Endothelial cell of umbilical vein (primary cell): Measurements from ENCODE around the gene RSF1. TPM values are rescaled to one million over a fixed set of nuclear protein-coding genes. Genes with fewer than 3 reads are reported as not detected.

ENCODE experiments used
- BruUV-seq: library from RNA; stranded (reverse); fragments of 400-500 nt; replicated peaks from 2 replicates; lab custom pipeline; 2021; lab: Mats Ljungman, UMichigan
- CTCF ChIA-PET: fragments of 300-600, 350-600 bp; sonication (Branson Sonifier 250); formaldehyde crosslinking; loops from one replicate; lab custom pipeline; 2021; ENCODE audit warnings: antibody characterized with exemption, inconsistent platforms; lab: Charles Lee
- POLR2A ChIA-PET: fragments of 300-600, 350-600 bp; sonication (Branson Sonifier 250); formaldehyde crosslinking; loops from one replicate; lab custom pipeline; 2021; ENCODE audit warnings: antibody characterized with exemption, inconsistent platforms; lab: Charles Lee
- DNase-seq: peaks from one replicate; pipeline ENCODE4 v3.0.0-alpha.2; 2011; ENCODE audit warnings: low read depth, low spot score
- FAIRE-seq: peaks from 2 replicates; lab custom pipeline; 2011; peaks lifted over from hg19 to GRCh38; lab: Jason Lieb, UNC
- H2AFZ ChIP-seq: 2 replicates; pipeline ENCODE4 v1.6.0; 2012; ENCODE audit warnings: low read depth, low read length, control low read depth, inconsistent platforms
- H3K27ac ChIP-seq: 2 replicates; pipeline ENCODE4 v1.5.1; 2011; ENCODE audit warnings: low read depth, mild to moderate bottlenecking, control low read depth, low read length, moderate library complexity; ENCODE audit not compliant: insufficient read depth
- H3K27me3 ChIP-seq, 2 experiments: 2 replicates each; pipeline versions ENCODE4 v1.6.0 to v1.6.1; 2011; ENCODE audit warnings: low read length in 2 of 2, mixed read lengths in 1 of 2; ENCODE audit not compliant: control insufficient read depth in 2 of 2, insufficient read depth in 2 of 2
- H3K36me3 ChIP-seq, 2 experiments: 2 replicates in 1 of 2; 3 replicates in 1 of 2; pipeline ENCODE4 v1.5.1; 2011; ENCODE audit warnings: low read length in 2 of 2, mild to moderate bottlenecking in 1 of 2, moderate library complexity in 1 of 2; ENCODE audit not compliant: control insufficient read depth in 2 of 2, insufficient read depth in 2 of 2; ENCODE audit errors: extremely low read depth in 1 of 2
- H3K4me1 ChIP-seq: 3 replicates; pipeline ENCODE4 v1.5.1; 2011; ENCODE audit warnings: mild to moderate bottlenecking, low read length; ENCODE audit not compliant: control insufficient read depth, insufficient read depth; ENCODE audit errors: extremely low read depth
- H3K4me2 ChIP-seq: 2 replicates; pipeline ENCODE4 v1.6.1; 2011; ENCODE audit warnings: low read length, control low read depth, mixed read lengths; ENCODE audit not compliant: insufficient read depth
- H3K4me3 ChIP-seq, 3 experiments: fragments of 200-600 bp in 1 of 3; sonication (generic), shearing (Covaris generic) in 1 of 3; replicated peaks in 1 of 3; 2 replicates each; pipeline ENCODE4 v1.5.1; 2011 to 2016; ENCODE audit warnings: control low read depth in 3 of 3, low read length in 3 of 3, mild to moderate bottlenecking in 2 of 3, inconsistent platforms in 1 of 3, low read depth in 1 of 3, moderate library complexity in 1 of 3; ENCODE audit not compliant: insufficient read depth in 1 of 3
- H3K79me2 ChIP-seq: 2 replicates; pipeline ENCODE4 v1.6.0; 2012; ENCODE audit warnings: low read length, inconsistent platforms; ENCODE audit not compliant: control insufficient read depth, insufficient read depth
- H3K9ac ChIP-seq: replicated peaks from 2 replicates; pipeline ENCODE3; 2011; ENCODE audit warnings: low read length, control low read depth; ENCODE audit not compliant: insufficient read depth; ENCODE audit errors: extremely low read depth
- H3K9me1 ChIP-seq: replicated peaks from 3 replicates; pipeline ENCODE4 v1.6.0; 2011; ENCODE audit warnings: mild to moderate bottlenecking, low read length; ENCODE audit not compliant: control insufficient read depth, insufficient read depth; ENCODE audit errors: extremely low read depth
- H3K9me3 ChIP-seq: replicated peaks from 2 replicates; pipeline ENCODE4 v1.5.1; 2012; ENCODE audit warnings: low read length, inconsistent platforms; ENCODE audit not compliant: control insufficient read depth, insufficient read depth
- H4K20me1 ChIP-seq: replicated peaks from 2 replicates; pipeline ENCODE3; 2011; ENCODE audit warnings: mild to moderate bottlenecking, low read length; ENCODE audit not compliant: control insufficient read depth, insufficient read depth; ENCODE audit errors: extremely low read depth
- EZH2 ChIP-seq: IDR thresholded peaks from 2 replicates; pipeline ENCODE4 v1.6.1; 2012; ENCODE audit warnings: borderline replicate concordance, low read depth, mild to moderate bottlenecking, moderate library complexity, low read length, inconsistent platforms; ENCODE audit not compliant: severe bottlenecking
- FOS ChIP-seq: IDR thresholded peaks from 2 replicates; pipeline ENCODE4 v1.6.1; 2011; ENCODE audit warnings: mild to moderate bottlenecking, low read length, moderate library complexity, borderline replicate concordance; ENCODE audit not compliant: insufficient read depth
- GATA2 ChIP-seq: IDR thresholded peaks from 2 replicates; pipeline ENCODE4 v1.7.0; 2011; ENCODE audit warnings: low read depth, mild to moderate bottlenecking, moderate library complexity, mixed read lengths, low read length; ENCODE audit not compliant: insufficient read length, insufficient read depth
- JUN ChIP-seq: IDR thresholded peaks from 2 replicates; pipeline ENCODE4 v1.6.1; 2011; ENCODE audit warnings: borderline replicate concordance, low read depth; ENCODE audit not compliant: insufficient read length, insufficient read depth
- MYC ChIP-seq: IDR thresholded peaks from one replicate; pipeline ENCODE4 v1.6.1; 2011; ENCODE audit warnings: mild to moderate bottlenecking, low read depth, low read length
- POLR2A ChIP-seq: IDR thresholded peaks from 2 replicates; pipeline ENCODE4 v1.6.1; 2012; ENCODE audit warnings: low read depth, mild to moderate bottlenecking, control low read depth, low read length
- POLR2AphosphoS5 ChIP-seq: IDR thresholded peaks from 2 replicates; pipeline ENCODE4 v1.6.1; 2012; ENCODE audit warnings: low read depth, mild to moderate bottlenecking, control low read depth, low read length, moderate library complexity; ENCODE audit not compliant: insufficient read depth
- dilution Hi-C: fragments of 300-500 bp; cut with MboI; formaldehyde crosslinking; loops from one replicate; pipeline ENCODE4 v1.15.0; 2019; ENCODE audit warnings: low sequenced_read_pairs; ENCODE audit not compliant: extremely low pct_ligation_motif_present
- intact Hi-C: fragments of 100-400 bp; cut with micrococcal nuclease; formaldehyde crosslinking; loops from one replicate; pipeline ENCODE4 v1.10.0; 2022
- polyA plus RNA-seq, 4 experiments: library from polyadenylated mRNA; depleted of rRNA in 3 of 4; stranded (reverse) in 3 of 4; unstranded in 1 of 4; fragments of >200 nt; gene quantifications; 2 replicates each; pipeline versions ENCODE4 v1.2.1 to v1.2.3, GENCODE V29; 2011 to 2012; ENCODE audit warnings: missing spikeins in 1 of 4
- total RNA-seq: library from RNA; stranded (reverse); gene quantifications from 2 replicates; pipeline ENCODE4 v1.2.3, GENCODE V29; 2021
- TF ChIP-seq, protein P1 (sequence below): IDR thresholded peaks from 2 replicates; pipeline ENCODE4 v1.6.1; 2011; ENCODE audit not compliant: insufficient read depth, insufficient read length
- TF ChIP-seq, protein P2 (sequence below), 2 donors: IDR thresholded peaks; 1 replicate in 1 of 2; 2 replicates in 1 of 2; pipeline ENCODE4 v1.5.1; 2011; ENCODE audit warnings: low read length in 2 of 2, mild to moderate bottlenecking in 2 of 2, moderate library complexity in 2 of 2, control low read depth in 1 of 2, inconsistent platforms in 1 of 2, low read depth in 1 of 2; ENCODE audit not compliant: insufficient read depth in 1 of 2; ENCODE audit errors: extremely low read depth in 1 of 2

RSF1 gene
- total and polyA plus RNA-seq, 2 donors (not counting 3 experiments of a cell fraction or from before 2014, with no cell fraction given): 10.0 to 55.1 TPM

DNA sequence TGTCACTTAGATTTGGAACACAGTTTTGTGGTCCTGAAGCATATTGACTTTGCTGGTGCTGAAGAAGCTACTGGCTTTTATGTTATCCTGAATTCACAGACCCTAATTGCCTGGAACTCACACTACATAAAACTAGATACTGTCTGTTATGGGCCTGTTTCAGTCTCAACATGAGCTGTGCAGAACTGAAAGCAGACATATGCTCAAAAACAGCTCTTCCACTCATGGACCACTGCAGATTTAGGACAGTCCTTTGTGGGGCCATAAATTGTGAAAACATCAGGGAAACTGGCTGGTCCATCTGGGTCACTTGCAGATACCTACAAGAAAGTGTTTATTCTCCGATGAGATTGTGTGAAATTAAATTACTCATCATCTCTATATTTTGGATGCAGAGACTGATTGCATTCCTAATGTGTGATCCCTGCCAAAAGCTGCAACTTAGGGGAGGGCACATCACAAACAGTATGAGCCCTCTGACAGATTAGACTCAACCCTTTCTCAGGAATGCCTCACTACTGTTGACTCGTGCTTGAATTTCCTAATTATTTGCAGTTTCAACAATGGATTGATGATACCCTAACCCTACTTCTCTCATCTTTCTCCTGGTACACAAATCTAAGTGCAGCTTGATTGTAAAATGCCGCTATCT is 172.7 kb downstream of the RSF1 start:
- FAIRE-seq: no peak
- DNase-seq: no peak
- H3K27me3 ChIP-seq: no peaks in the 10 kb centered on the region
- H3K9ac ChIP-seq: no peak overlapping the region
- no peaks in the 10 kb centered on the region for H3K9me3 ChIP-seq
- no peaks in the 10 kb centered on the region for H3K9me1 ChIP-seq
- no peak for TF ChIP-seq JUN
- no peak for TF ChIP-seq MYC
- TF ChIP-seq, protein P1, sequence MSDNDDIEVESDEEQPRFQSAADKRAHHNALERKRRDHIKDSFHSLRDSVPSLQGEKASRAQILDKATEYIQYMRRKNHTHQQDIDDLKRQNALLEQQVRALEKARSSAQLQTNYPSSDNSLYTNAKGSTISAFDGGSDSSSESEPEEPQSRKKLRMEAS: no peak
- TF ChIP-seq EZH2: no peak
- TF ChIP-seq POLR2A: no peak
- TF ChIP-seq POLR2AphosphoS5: no peak
- TF ChIP-seq, protein P2, sequence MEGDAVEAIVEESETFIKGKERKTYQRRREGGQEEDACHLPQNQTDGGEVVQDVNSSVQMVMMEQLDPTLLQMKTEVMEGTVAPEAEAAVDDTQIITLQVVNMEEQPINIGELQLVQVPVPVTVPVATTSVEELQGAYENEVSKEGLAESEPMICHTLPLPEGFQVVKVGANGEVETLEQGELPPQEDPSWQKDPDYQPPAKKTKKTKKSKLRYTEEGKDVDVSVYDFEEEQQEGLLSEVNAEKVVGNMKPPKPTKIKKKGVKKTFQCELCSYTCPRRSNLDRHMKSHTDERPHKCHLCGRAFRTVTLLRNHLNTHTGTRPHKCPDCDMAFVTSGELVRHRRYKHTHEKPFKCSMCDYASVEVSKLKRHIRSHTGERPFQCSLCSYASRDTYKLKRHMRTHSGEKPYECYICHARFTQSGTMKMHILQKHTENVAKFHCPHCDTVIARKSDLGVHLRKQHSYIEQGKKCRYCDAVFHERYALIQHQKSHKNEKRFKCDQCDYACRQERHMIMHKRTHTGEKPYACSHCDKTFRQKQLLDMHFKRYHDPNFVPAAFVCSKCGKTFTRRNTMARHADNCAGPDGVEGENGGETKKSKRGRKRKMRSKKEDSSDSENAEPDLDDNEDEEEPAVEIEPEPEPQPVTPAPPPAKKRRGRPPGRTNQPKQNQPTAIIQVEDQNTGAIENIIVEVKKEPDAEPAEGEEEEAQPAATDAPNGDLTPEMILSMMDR (IDR thresholded peaks at IDR 0.05; ENCODE audit: extremely low read depth in 1 of 2, insufficient read depth in 1 of 2, low read depth in 1 of 2, low read length in 2 of 2): no peak
- TF ChIP-seq GATA2: no peak
- no peak for TF ChIP-seq FOS
- ChIA-PET POLR2A (no interaction called here), CTCF (interaction anchor here (1.4 kb wide), 1 partner anchor 398 kb away, joined by 3 read pairs; no protein-coding TSS in a partner anchor)
- H3K4me2 ChIP-seq: no peak overlapping the region
- dilution Hi-C loops (no loop called here), intact Hi-C loops (no loop called here)
- H4K20me1 ChIP-seq: no peaks in the 10 kb centered on the region
- no peaks in the 10 kb centered on the region for H3K36me3 ChIP-seq
- no peaks in the 10 kb centered on the region for H3K4me1 ChIP-seq
- H3K79me2 ChIP-seq: no peaks in the 10 kb centered on the region
- no TSS peak for BruUV-seq
- no peak overlapping the region for H3K27ac ChIP-seq
- no peak overlapping the region for H3K4me3 ChIP-seq
- H2AFZ ChIP-seq: no peak overlapping the region
